A549 (cell line): ENCODE results near the gene CTR9. TPM values are rescaled to one million over a fixed set of nuclear protein-coding genes. Genes with fewer than 3 reads are reported as not detected.

Experiments used
- ATAC-seq, 2 experiments: fragments of 200-7000 bp in 1 of 2; fragments of >200 bp in 1 of 2; cut with Nextera tagmentation in 1 of 2; cut with Tn5 transposase in 1 of 2; 3 replicates each; pipeline versions ENCODE4 v1.8.0 to v1.9.1; 2018 to 2020; ENCODE audit warnings: mild to moderate bottlenecking in 1 of 2, moderate library complexity in 1 of 2
- CTCF ChIA-PET: fragments of 300-600 bp; sonication (Branson Sonifier 250); formaldehyde crosslinking; extraction: SDS; loops from one replicate; lab custom pipeline; 2021; ENCODE audit warnings: antibody characterized with exemption, inconsistent platforms; lab: Yijun Ruan, JAX
- POLR2A ChIA-PET: fragments of 350-600 bp; formaldehyde crosslinking; extraction: SDS; loops from one replicate; lab custom pipeline; 2021; ENCODE audit warnings: antibody characterized with exemption, inconsistent platforms; lab: Yijun Ruan, JAX
- DNase-seq, 2 experiments: peaks; one replicate each; pipeline versions ENCODE4 v3.0.0 to v3.0.0-alpha.2; 2011 to 2016; ENCODE audit warnings: low read depth in 1 of 2, low spot score in 1 of 2
- FAIRE-seq: peaks from 2 replicates; lab custom pipeline; 2011; peaks lifted over from hg19 to GRCh38; lab: Jason Lieb, UNC
- H3K27ac ChIP-seq, 2 experiments: fragments of >200 bp; sonication (Bioruptor Twin); formaldehyde crosslinking; 3 replicates each; pipeline ENCODE4 v1.5.1; 2016 to 2017
- H3K4me1 ChIP-seq: fragments of >200 bp; sonication (Bioruptor Twin); formaldehyde crosslinking; 3 replicates; pipeline ENCODE4 v1.6.1; 2016
- H3K4me2 ChIP-seq: fragments of >200 bp; sonication (Bioruptor Twin); formaldehyde crosslinking; 3 replicates; pipeline ENCODE4 v1.6.1; 2016
- H3K4me3 ChIP-seq: fragments of >200 bp; sonication (Bioruptor Twin); formaldehyde crosslinking; 3 replicates; pipeline ENCODE4 v1.5.1; 2016
- H3K9me3 ChIP-seq: fragments of >200 bp; sonication (Bioruptor Twin); formaldehyde crosslinking; 3 replicates; pipeline ENCODE4 v1.6.1; 2016
- BCL3 ChIP-seq: fragments of >200 bp; sonication (Bioruptor Twin); formaldehyde crosslinking; IDR thresholded peaks from 3 replicates; pipeline ENCODE4 v1.6.1; 2016
- BHLHE40 ChIP-seq: IDR thresholded peaks from 2 replicates; pipeline ENCODE4 v1.6.1; 2012; ENCODE audit warnings: low read depth, low read length, inconsistent platforms
- CBX2 ChIP-seq: fragments of 200-600 bp; sonication (generic); IDR thresholded peaks from 2 replicates; pipeline ENCODE4 v1.6.1; 2016; ENCODE audit warnings: low read depth, mild to moderate bottlenecking, borderline replicate concordance
- CBX8 ChIP-seq: fragments of 200-600 bp; sonication (generic); IDR thresholded peaks from 2 replicates; pipeline ENCODE4 v1.6.1; 2016
- CHD2 ChIP-seq: fragments of 150-350 bp; IDR thresholded peaks from 2 replicates; pipeline ENCODE4 v1.6.1; 2014; ENCODE audit warnings: low read length; ENCODE audit not compliant: partially characterized antibody
- CTCF ChIP-seq: fragments of >200 bp; sonication (Bioruptor Twin); formaldehyde crosslinking; IDR thresholded peaks from 3 replicates; pipeline ENCODE4 v1.5.1; 2016
- EHF ChIP-seq: fragments of 250-450 bp; sonication (Bioruptor Pico); IDR thresholded peaks from 2 replicates; pipeline ENCODE4 v1.5.0; 2020; ENCODE audit warnings: mild to moderate bottlenecking
- ELK1 ChIP-seq: fragments of 150-350 bp; IDR thresholded peaks from 2 replicates; pipeline ENCODE4 v1.6.1; 2014; ENCODE audit warnings: low read depth, mild to moderate bottlenecking, low read length
- FOSB ChIP-seq: fragments of 250-450 bp; sonication (Bioruptor Pico); IDR thresholded peaks from 2 replicates; pipeline ENCODE4 v1.5.0; 2020; ENCODE audit warnings: mild to moderate bottlenecking, moderate library complexity
- GATA3 ChIP-seq: IDR thresholded peaks from 2 replicates; pipeline ENCODE4 v1.6.1; 2012; ENCODE audit warnings: borderline replicate concordance
- KDM5A ChIP-seq: fragments of 200-600 bp; sonication (generic); IDR thresholded peaks from 2 replicates; pipeline ENCODE4 v1.6.1; 2016; ENCODE audit warnings: antibody characterized with exemption, mild to moderate bottlenecking
- MAX ChIP-seq: IDR thresholded peaks from 2 replicates; pipeline ENCODE4 v1.6.1; 2012
- PBX3 ChIP-seq: IDR thresholded peaks from 2 replicates; pipeline ENCODE4 v1.6.1; 2012
- PHF8 ChIP-seq: fragments of 200-600 bp; sonication (generic); IDR thresholded peaks from 2 replicates; pipeline ENCODE4 v1.6.1; 2016; ENCODE audit warnings: low read depth, mild to moderate bottlenecking, antibody characterized with exemption, moderate library complexity, borderline replicate concordance
- RARB ChIP-seq: fragments of 250-450 bp; sonication (Bioruptor Pico); IDR thresholded peaks from 2 replicates; pipeline ENCODE4 v1.8.0; 2021; ENCODE audit warnings: mild to moderate bottlenecking, moderate library complexity
- RNF2 ChIP-seq: fragments of 200-600 bp; sonication (generic); IDR thresholded peaks from 2 replicates; pipeline ENCODE4 v1.6.1; 2016; ENCODE audit warnings: low read depth, mild to moderate bottlenecking, antibody characterized with exemption, moderate library complexity, borderline replicate concordance
- SREBF2 ChIP-seq: fragments of 450-650 bp; IDR thresholded peaks from 2 replicates; pipeline ENCODE4 v1.6.1; 2014; ENCODE audit warnings: mild to moderate bottlenecking, moderate library complexity
- TP53 ChIP-seq: fragments of 250-450 bp; sonication (Bioruptor Pico); IDR thresholded peaks from 2 replicates; pipeline ENCODE4 v1.5.0; 2021; ENCODE audit warnings: mild to moderate bottlenecking, moderate library complexity
- ZFP36 ChIP-seq: fragments of 450-650 bp; IDR thresholded peaks from 2 replicates; pipeline ENCODE4 v1.6.1; 2014; ENCODE audit warnings: borderline replicate concordance; ENCODE audit not compliant: partially characterized antibody
- ZNF302 ChIP-seq: fragments of 250-450 bp; sonication (Bioruptor Pico); IDR thresholded peaks from 2 replicates; pipeline ENCODE4 v1.9.0; 2021; ENCODE audit warnings: inconsistent platforms, mild to moderate bottlenecking, moderate library complexity
- WGBS: methylation state at CpG from one replicate; pipeline ENCODE4 v1.1.6; 2017; ENCODE audit errors: missing lambda C conversion rate; 5-methylcytosine and 5-hydroxymethylcytosine counted together
- polyA plus RNA-seq, 4 experiments: library from polyadenylated mRNA; depleted of rRNA in 3 of 4; stranded (reverse); fragments of >200 nt; fragmentation: RNase III in 1 of 4; extraction: RNeasy Plus Mini Kit Qiagen cat#74134 plus additional on column Dnase treatment in 1 of 4; gene quantifications; 2 replicates in 3 of 4; 3 replicates in 1 of 4; pipeline ENCODE4 v1.2.3, GENCODE V29; 2011 to 2017

The CTR9 gene
- polyA plus RNA-seq, 2 of the 4 experiments (the other 2 are of a cell fraction) = 24.8 to 35.0 TPM

GRCh38 chr11:10715571-10715970 lies 35.5 kb upstream of the CTR9 start:
- 50% methylated on average over 4 of the region's 4 CpGs for WGBS
- no peak overlapping the region for H3K27ac ChIP-seq
- DNase-seq = no peak
- no peaks in the 10 kb centered on the region for H3K4me1 ChIP-seq
- ChIA-PET POLR2A (no interaction called here), CTCF (interaction anchor here (1.1 to 1.6 kb wide), 3 partner anchors 20 to 310 kb away, joined by 3 to 6 read pairs (median 6); no protein-coding TSS in a partner anchor)
- ATAC-seq = no peak
- TF ChIP-seq GATA3 = no peak
- no peak for TF ChIP-seq CTCF
- no peak for TF ChIP-seq ELK1
- TF ChIP-seq BCL3 = no peak
- no peak for TF ChIP-seq PBX3
- TF ChIP-seq RNF2 = no peak
- TF ChIP-seq BHLHE40 = no peak
- no peak for TF ChIP-seq ZFP36
- no peak overlapping the region for H3K4me2 ChIP-seq
- H3K9me3 ChIP-seq = no peaks in the 10 kb centered on the region; the same call in 2 of the 3 replicates
- no peak for FAIRE-seq
- H3K4me3 ChIP-seq = no peak overlapping the region

- Histone ChIP-seq H3K4me1 (no peaks in the 10 kb centered on the region), H3K9me3 (no peaks in the 10 kb centered on the region; the same call in 2 of the 3 replicates), H3K27ac (no peak overlapping the region), H3K4me3 (no peak overlapping the region), H3K4me2 (no peak overlapping the region)
- ChIA-PET POLR2A (no interaction called here), CTCF (interaction anchor here (1.5 kb wide), 1 partner anchor 11 kb away, joined by 3 read pairs; no protein-coding TSS in a partner anchor)
- FAIRE-seq (no peak), ATAC-seq (no peak), DNase-seq (no peak)
- 29% methylated on average over 3 of the region's 3 CpGs for WGBS
- TF ChIP-seq RARB (CRISPR knock-in tag) = no peak
- no peak for TF ChIP-seq CBX8
- TF ChIP-seq SREBF2 = no peak
- TF ChIP-seq BCL3 = no peak
- no peak for TF ChIP-seq CBX2
- TF ChIP-seq CHD2 = no peak
- TF ChIP-seq ZNF302 (CRISPR knock-in tag) = no peak
- no peak for TF ChIP-seq TP53
- no peak for TF ChIP-seq ZFP36
- TF ChIP-seq PHF8 = no peak
- no peak for TF ChIP-seq RNF2
- TF ChIP-seq GATA3 = no peak
- no peak for TF ChIP-seq KDM5A
- TF ChIP-seq MAX = no peak
- TF ChIP-seq FOSB = no peak
- TF ChIP-seq EHF (CRISPR knock-in tag) = no peak
- TF ChIP-seq, all 56 proteins: peak for 0
Observed at GRCh38 chr11:10716122-10716521, 34.9 kb upstream of the CTR9 start.
